Fibroblast of lung (primary cell): ENCODE results near the gene CFAP299. TPM values are rescaled to one million over a fixed set of nuclear protein-coding genes. Genes with fewer than 3 reads are reported as not detected.
A peak's percentile ranks its signal among the peaks of the same experiment; 100 is the strongest.

Experiments
- DNase-seq, 2 donors: peaks; one replicate each; pipeline versions ENCODE4 v3.0.0 to v3.0.0-alpha.2; 2010; ENCODE audit warnings: low read depth in 2 of 2
- H2AFZ ChIP-seq: 2 replicates; pipeline ENCODE4 v1.5.1; 2012; ENCODE audit warnings: low read length, control low read depth, inconsistent platforms
- H3K27ac ChIP-seq: 2 replicates; pipeline ENCODE4 v1.5.1; 2011; ENCODE audit warnings: low read length, control low read depth; ENCODE audit not compliant: insufficient read depth
- H3K27me3 ChIP-seq: 2 replicates; pipeline ENCODE4 v1.5.1; 2011; ENCODE audit warnings: mild to moderate bottlenecking, low read length; ENCODE audit not compliant: control insufficient read depth, insufficient read depth
- H3K36me3 ChIP-seq: 2 replicates; pipeline ENCODE4 v1.5.1; 2011; ENCODE audit warnings: low read length; ENCODE audit not compliant: control insufficient read depth, insufficient read depth
- H3K4me1 ChIP-seq: 2 replicates; pipeline ENCODE4 v1.5.1; 2011; ENCODE audit warnings: low read length; ENCODE audit not compliant: control insufficient read depth, insufficient read depth; ENCODE audit errors: extremely low read depth
- H3K4me2 ChIP-seq: 2 replicates; pipeline ENCODE4 v1.5.1; 2011; ENCODE audit warnings: low read length, control low read depth; ENCODE audit not compliant: insufficient read depth; ENCODE audit errors: extremely low read depth
- H3K4me3 ChIP-seq, 4 experiments: fragments of 200-600 bp in 1 of 4; sonication (generic) in 1 of 4; replicated peaks in 1 of 4; 2 replicates each; pipeline ENCODE4 v1.5.1; 2011 to 2016; ENCODE audit warnings: low read length in 4 of 4, low read depth in 3 of 4, mild to moderate bottlenecking in 3 of 4, control low read depth in 2 of 4, inconsistent platforms in 1 of 4, mixed read lengths in 1 of 4; ENCODE audit not compliant: insufficient read depth in 1 of 4; ENCODE audit errors: control extremely low read depth in 1 of 4
- H3K79me2 ChIP-seq: 2 replicates; pipeline ENCODE4 v1.5.1; 2012; ENCODE audit warnings: mild to moderate bottlenecking, low read length, inconsistent platforms; ENCODE audit not compliant: control insufficient read depth, insufficient read depth
- H3K9ac ChIP-seq: 2 replicates; pipeline ENCODE4 v1.5.1; 2011; ENCODE audit warnings: mild to moderate bottlenecking, low read length, control low read depth; ENCODE audit not compliant: insufficient read depth
- H3K9me3 ChIP-seq: 2 replicates; pipeline ENCODE4 v1.5.1; 2012; ENCODE audit warnings: low read depth, low read length; ENCODE audit not compliant: control insufficient read depth, insufficient read depth
- H4K20me1 ChIP-seq: 2 replicates; pipeline ENCODE4 v1.5.1; 2011; ENCODE audit warnings: low read length; ENCODE audit not compliant: control insufficient read depth, insufficient read depth; ENCODE audit errors: extremely low read depth
- EZH2 ChIP-seq: IDR thresholded peaks from 2 replicates; pipeline ENCODE4 v1.5.1; 2012; ENCODE audit warnings: low read length, control low read depth, mild to moderate bottlenecking; ENCODE audit errors: missing control alignments
- polyA plus RNA-seq, 2 donors: library from polyadenylated mRNA; depleted of rRNA in 1 of 2; stranded (reverse) in 1 of 2; unstranded in 1 of 2; fragments of >200 nt; gene quantifications; 2 replicates each; pipeline ENCODE4 v1.2.1, GENCODE V29; 2011 to 2012; ENCODE audit warnings: missing spikeins in 1 of 2
- total RNA-seq: library from RNA; depleted of rRNA; stranded (reverse); fragments of >200 nt; gene quantifications from 2 replicates; pipeline ENCODE4 v1.2.1, GENCODE V29; 2014
- TF ChIP-seq, protein P1 (sequence below), 2 donors: IDR thresholded peaks in 1 of 2; conservative IDR thresholded peaks in 1 of 2; 1 replicate in 1 of 2; 2 replicates in 1 of 2; pipeline ENCODE4 v1.5.1; 2011 to 2012; ENCODE audit warnings: low read length in 2 of 2, control low read depth in 1 of 2, inconsistent platforms in 1 of 2, low read depth in 1 of 2, mild to moderate bottlenecking in 1 of 2

Gene CFAP299
- total and polyA plus RNA-seq, 2 donors (not counting 1 experiment from before 2014, with no cell fraction given): 0.79 to 16.2 TPM

DNA sequence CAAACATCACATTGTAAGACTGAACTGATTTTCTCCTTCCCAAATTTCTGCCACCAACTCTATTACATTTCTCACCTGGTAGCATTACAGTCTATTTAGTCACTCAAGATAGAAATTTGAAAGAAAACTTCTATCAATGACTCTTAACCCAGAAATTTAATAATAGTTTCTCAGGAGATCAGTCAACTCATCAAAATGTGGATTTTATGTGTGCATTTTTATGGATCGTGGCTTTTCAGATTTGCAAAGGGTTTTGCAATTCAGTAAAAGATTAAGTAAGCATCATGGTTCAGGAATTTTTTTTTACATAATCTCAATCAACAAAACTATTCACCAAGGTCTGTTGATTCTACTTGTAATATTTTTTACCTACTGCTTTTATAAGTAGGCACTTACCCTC lies 111.1 kb downstream of the CFAP299 start:
- DNase-seq: peak in 1 of 2 donors; percentile 24
- no peaks in the 10 kb centered on the region for H3K9me3 ChIP-seq
- no peaks in the 10 kb centered on the region for H3K27me3 ChIP-seq
- H3K9ac ChIP-seq: no peak overlapping the region
- TF ChIP-seq EZH2: no peak
- TF ChIP-seq, protein P1, sequence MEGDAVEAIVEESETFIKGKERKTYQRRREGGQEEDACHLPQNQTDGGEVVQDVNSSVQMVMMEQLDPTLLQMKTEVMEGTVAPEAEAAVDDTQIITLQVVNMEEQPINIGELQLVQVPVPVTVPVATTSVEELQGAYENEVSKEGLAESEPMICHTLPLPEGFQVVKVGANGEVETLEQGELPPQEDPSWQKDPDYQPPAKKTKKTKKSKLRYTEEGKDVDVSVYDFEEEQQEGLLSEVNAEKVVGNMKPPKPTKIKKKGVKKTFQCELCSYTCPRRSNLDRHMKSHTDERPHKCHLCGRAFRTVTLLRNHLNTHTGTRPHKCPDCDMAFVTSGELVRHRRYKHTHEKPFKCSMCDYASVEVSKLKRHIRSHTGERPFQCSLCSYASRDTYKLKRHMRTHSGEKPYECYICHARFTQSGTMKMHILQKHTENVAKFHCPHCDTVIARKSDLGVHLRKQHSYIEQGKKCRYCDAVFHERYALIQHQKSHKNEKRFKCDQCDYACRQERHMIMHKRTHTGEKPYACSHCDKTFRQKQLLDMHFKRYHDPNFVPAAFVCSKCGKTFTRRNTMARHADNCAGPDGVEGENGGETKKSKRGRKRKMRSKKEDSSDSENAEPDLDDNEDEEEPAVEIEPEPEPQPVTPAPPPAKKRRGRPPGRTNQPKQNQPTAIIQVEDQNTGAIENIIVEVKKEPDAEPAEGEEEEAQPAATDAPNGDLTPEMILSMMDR (conservative IDR thresholded peaks at IDR 0.05 in 1 of 2, IDR thresholded peaks at IDR 0.05 in 1 of 2; ENCODE audit: low read depth in 1 of 2, low read length in 2 of 2): no peak
- no peaks in the 10 kb centered on the region for H3K4me1 ChIP-seq
- H3K4me3 ChIP-seq: no peak overlapping the region
- H2AFZ ChIP-seq: no peak overlapping the region
- no peak overlapping the region for H3K27ac ChIP-seq
- no peaks in the 10 kb centered on the region for H3K79me2 ChIP-seq
- no peak overlapping the region for H3K4me2 ChIP-seq
- no peaks in the 10 kb centered on the region for H4K20me1 ChIP-seq
- H3K36me3 ChIP-seq: no peaks in the 10 kb centered on the region

DNA sequence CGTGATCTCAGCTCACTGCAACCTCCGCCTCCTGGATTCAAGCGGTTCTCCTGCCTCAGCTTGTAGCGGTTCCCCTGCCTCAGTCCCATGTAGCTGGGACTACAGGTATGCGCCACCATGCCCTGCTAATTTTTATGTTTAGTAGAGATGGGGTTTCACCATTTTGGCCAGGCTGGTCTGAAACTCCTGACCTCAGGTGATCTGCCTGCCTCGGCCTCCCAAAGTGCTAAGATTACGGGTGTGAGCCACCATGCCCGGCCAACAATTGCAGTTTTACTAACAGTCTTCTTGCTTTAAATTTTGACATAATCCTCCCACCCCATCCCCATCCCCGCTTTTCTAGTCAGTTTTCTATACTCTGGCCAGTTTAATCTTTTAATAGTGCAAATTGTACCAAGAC lies 112.0 kb downstream of the CFAP299 start:
- no peaks in the 10 kb centered on the region for H3K9me3 ChIP-seq
- no peaks in the 10 kb centered on the region for H3K36me3 ChIP-seq
- H3K9ac ChIP-seq: no peak overlapping the region
- H2AFZ ChIP-seq: no peak overlapping the region
- TF ChIP-seq, protein P1 (conservative IDR thresholded peaks at IDR 0.05 in 1 of 2, IDR thresholded peaks at IDR 0.05 in 1 of 2; ENCODE audit: low read depth in 1 of 2, low read length in 2 of 2): no peak
- TF ChIP-seq EZH2: no peak
- no peak overlapping the region for H3K4me2 ChIP-seq
- no peaks in the 10 kb centered on the region for H3K79me2 ChIP-seq
- H3K27me3 ChIP-seq: no peaks in the 10 kb centered on the region
- no peak for DNase-seq
- no peaks in the 10 kb centered on the region for H3K4me1 ChIP-seq
- H4K20me1 ChIP-seq: no peaks in the 10 kb centered on the region
- H3K27ac ChIP-seq: no peak overlapping the region
- H3K4me3 ChIP-seq: no peak overlapping the region

DNA sequence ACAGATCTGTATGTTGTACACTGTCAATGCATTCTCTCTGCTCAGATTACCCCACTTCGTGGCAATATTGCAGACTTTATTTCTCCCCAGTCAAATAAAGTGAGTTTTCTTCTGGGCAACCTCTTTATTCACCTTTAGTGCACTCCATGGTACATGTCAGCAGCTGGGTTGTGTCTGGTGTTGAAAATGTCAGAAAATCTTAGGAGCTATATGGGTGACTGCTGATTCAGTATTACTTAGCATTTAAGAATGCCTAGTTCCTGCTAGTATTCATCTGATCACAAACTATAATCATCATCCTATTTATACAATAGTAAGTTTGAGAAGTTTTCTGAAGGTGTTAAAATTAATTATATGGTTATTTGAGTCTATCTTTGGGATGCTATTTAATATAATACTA lies 112.5 kb downstream of the CFAP299 start:
- Histone ChIP-seq H3K27ac (no peak overlapping the region), H3K79me2 (no peaks in the 10 kb centered on the region), H3K4me3 (no peak overlapping the region), H3K4me2 (no peak overlapping the region), H3K27me3 (no peaks in the 10 kb centered on the region), H2AFZ (no peak overlapping the region), H3K9ac (no peak overlapping the region), H3K36me3 (no peaks in the 10 kb centered on the region), H4K20me1 (no peaks in the 10 kb centered on the region), H3K9me3 (no peaks in the 10 kb centered on the region), H3K4me1 (no peaks in the 10 kb centered on the region)
- no peak for DNase-seq
- TF ChIP-seq, protein P1 (conservative IDR thresholded peaks at IDR 0.05 in 1 of 2, IDR thresholded peaks at IDR 0.05 in 1 of 2; ENCODE audit: low read depth in 1 of 2, low read length in 2 of 2): no peak
- no peak for TF ChIP-seq EZH2
